H9 (cell line): ENCODE measurements around the gene FICD. TPM values are rescaled to one million over a fixed set of nuclear protein-coding genes. Genes with fewer than 3 reads are reported as not detected.

Source experiments
- DNase-seq: peaks from one replicate; pipeline ENCODE4 v3.0.0-alpha.2; 2017
- H2AFZ ChIP-seq: one replicate; pipeline ENCODE4 v1.6.1; 2013; ENCODE audit warnings: mild to moderate bottlenecking, low read length, control low read depth, moderate library complexity
- H2AK5ac ChIP-seq: 2 replicates; pipeline ENCODE4 v1.6.1; 2013; ENCODE audit warnings: low read length, control low read depth, mixed read lengths; ENCODE audit not compliant: insufficient read length
- H2BK120ac ChIP-seq: one replicate; pipeline ENCODE4 v1.6.1; 2013; ENCODE audit warnings: low read depth, mild to moderate bottlenecking, low read length, control low read depth, inconsistent platforms; ENCODE audit not compliant: poor library complexity, severe bottlenecking
- H2BK12ac ChIP-seq: 2 replicates; pipeline ENCODE4 v1.6.1; 2013; ENCODE audit warnings: low read length, control low read depth, mixed read lengths, low read depth; ENCODE audit not compliant: insufficient read length
- H2BK15ac ChIP-seq: 2 replicates; pipeline ENCODE4 v1.6.1; 2013; ENCODE audit warnings: low read depth, low read length, control low read depth
- H2BK20ac ChIP-seq: one replicate; pipeline ENCODE4 v1.6.1; 2013; ENCODE audit warnings: low read depth, mild to moderate bottlenecking, low read length, control low read depth, inconsistent platforms; ENCODE audit not compliant: poor library complexity, severe bottlenecking
- H2BK5ac ChIP-seq: 2 replicates; pipeline ENCODE4 v1.6.1; 2013; ENCODE audit warnings: low read length, control low read depth, mixed read lengths; ENCODE audit not compliant: insufficient read length
- H3K14ac ChIP-seq: 2 replicates; pipeline ENCODE4 v1.6.1; 2013; ENCODE audit warnings: low read length, control low read depth; ENCODE audit not compliant: insufficient read depth
- H3K18ac ChIP-seq: 2 replicates; pipeline ENCODE4 v1.6.1; 2013; ENCODE audit warnings: low read depth, mild to moderate bottlenecking, mixed read lengths, low read length, control low read depth; ENCODE audit not compliant: insufficient read length
- H3K23ac ChIP-seq: 2 replicates; pipeline ENCODE4 v1.6.1; 2013; ENCODE audit warnings: low read length, control low read depth, mixed read lengths, low read depth; ENCODE audit not compliant: insufficient read length
- H3K23me2 ChIP-seq: 2 replicates; pipeline ENCODE4 v1.6.1; 2013; ENCODE audit warnings: low read depth, mild to moderate bottlenecking, mixed read lengths, low read length, control low read depth; ENCODE audit not compliant: insufficient read length, poor library complexity, severe bottlenecking
- H3K27ac ChIP-seq: 2 replicates; pipeline ENCODE4 v1.5.1; 2013; ENCODE audit warnings: low read length, control low read depth, mixed read lengths, low read depth; ENCODE audit not compliant: insufficient read length
- H3K27me3 ChIP-seq: 2 replicates; pipeline ENCODE4 v1.6.1; 2013; ENCODE audit warnings: low read length, control low read depth, inconsistent platforms; ENCODE audit not compliant: insufficient read depth
- H3K4ac ChIP-seq: 2 replicates; pipeline ENCODE4 v1.6.1; 2013; ENCODE audit warnings: low read depth, mild to moderate bottlenecking, control low read depth, inconsistent platforms, low read length, moderate library complexity
- H3K4me1 ChIP-seq: 2 replicates; pipeline ENCODE4 v1.6.1; 2013; ENCODE audit warnings: low read length, control low read depth, inconsistent platforms; ENCODE audit not compliant: insufficient read depth
- H3K4me2 ChIP-seq: 2 replicates; pipeline ENCODE4 v1.6.1; 2013; ENCODE audit warnings: low read length, control low read depth, mixed read lengths; ENCODE audit not compliant: insufficient read length, insufficient read depth
- H3K56ac ChIP-seq: 2 replicates; pipeline ENCODE4 v1.6.1; 2013; ENCODE audit warnings: low read depth, mild to moderate bottlenecking, mixed read lengths, low read length, control low read depth; ENCODE audit not compliant: insufficient read length
- H3K79me1 ChIP-seq: 2 replicates; pipeline ENCODE4 v1.6.1; 2013; ENCODE audit warnings: low read depth, mild to moderate bottlenecking, moderate library complexity, low read length, control low read depth, inconsistent platforms; ENCODE audit not compliant: insufficient read depth, poor library complexity, severe bottlenecking
- H3K79me2 ChIP-seq: 2 replicates; pipeline ENCODE4 v1.6.1; 2013; ENCODE audit warnings: low read length, control low read depth, inconsistent platforms; ENCODE audit not compliant: insufficient read depth
- H3K9ac ChIP-seq: 2 replicates; pipeline ENCODE4 v1.6.1; 2013; ENCODE audit warnings: low read length, control low read depth, mixed read lengths; ENCODE audit not compliant: insufficient read length; ENCODE audit errors: extremely low read depth
- H3K9me3 ChIP-seq: one replicate; pipeline ENCODE4 v1.6.1; 2013; ENCODE audit warnings: low read depth, low read length, inconsistent platforms; ENCODE audit not compliant: control insufficient read depth
- H3T11ph ChIP-seq: one replicate; pipeline ENCODE4 v1.6.1; 2013; ENCODE audit warnings: mild to moderate bottlenecking, low read length, control low read depth, inconsistent platforms
- H4K20me1 ChIP-seq: one replicate; pipeline ENCODE4 v1.6.1; 2013; ENCODE audit not compliant: control insufficient read depth, insufficient read length, insufficient read depth
- H4K5ac ChIP-seq: 2 replicates; pipeline ENCODE4 v1.6.1; 2013; ENCODE audit warnings: low read depth, mild to moderate bottlenecking, mixed read lengths, low read length, control low read depth; ENCODE audit not compliant: insufficient read length
- H4K8ac ChIP-seq: replicated peaks from 2 replicates; pipeline ENCODE4 v1.6.1; 2013; ENCODE audit warnings: low read length, control low read depth, mixed read lengths, low read depth; ENCODE audit not compliant: insufficient read length
- H4K91ac ChIP-seq: 2 replicates; pipeline ENCODE4 v1.6.1; 2013; ENCODE audit warnings: low read depth, mild to moderate bottlenecking, moderate library complexity, mixed read lengths, low read length, control low read depth; ENCODE audit not compliant: insufficient read length
- H3K27ac Mint-ChIP-seq, 3 experiments: 2 replicates in 2 of 3; 3 replicates in 1 of 3; pipeline ENCODE4 v1.8.0; 2020 to 2021; ENCODE audit warnings: mixed read lengths in 3 of 3, mild to moderate bottlenecking in 1 of 3, moderate library complexity in 1 of 3
- H3K27me3 Mint-ChIP-seq: 2 replicates; pipeline ENCODE4 v1.8.0; 2021; ENCODE audit warnings: low read depth, mild to moderate bottlenecking, moderate library complexity, mixed read lengths
- H3K36me3 Mint-ChIP-seq, 3 experiments: 2 replicates in 2 of 3; 3 replicates in 1 of 3; pipeline ENCODE4 v1.8.0; 2020 to 2021; ENCODE audit warnings: low read depth in 3 of 3, mixed read lengths in 3 of 3; ENCODE audit not compliant: insufficient read depth in 1 of 3
- H3K4me1 Mint-ChIP-seq, 2 experiments: 2 replicates each; pipeline ENCODE4 v1.8.0; 2020; ENCODE audit warnings: mixed read lengths in 2 of 2
- H3K4me3 Mint-ChIP-seq, 2 experiments: 2 replicates in 1 of 2; 3 replicates in 1 of 2; pipeline ENCODE4 v1.8.0; 2020 to 2021; ENCODE audit warnings: mild to moderate bottlenecking in 2 of 2, mixed read lengths in 2 of 2, moderate library complexity in 1 of 2
- H3K9me3 Mint-ChIP-seq, 2 experiments: 2 replicates in 1 of 2; 3 replicates in 1 of 2; pipeline ENCODE4 v1.8.0; 2020; ENCODE audit warnings: mild to moderate bottlenecking in 2 of 2, mixed read lengths in 2 of 2, moderate library complexity in 1 of 2
- WGBS: extraction: QIAGEN DNeasy Blood & Tissue Kit; methylation state at CpG from one replicate; pipeline ENCODE4 v1.1.7; 2013; ENCODE audit warnings: missing lambda C conversion rate, low lambda C conversion rate, mixed read lengths; ENCODE audit not compliant: insufficient read length; ENCODE audit errors: extremely low coverage; 5-methylcytosine and 5-hydroxymethylcytosine counted together
- total RNA-seq: library from RNA; stranded (reverse); gene quantifications from 2 replicates; pipeline ENCODE4 v1.2.1, GENCODE V29; 2021
- TF ChIP-seq, protein P1 (sequence below): fragments of 200-600 bp; sonication (generic); conservative IDR thresholded peaks from 3 replicates; pipeline ENCODE4 v1.8.0; 2021; ENCODE audit warnings: antibody characterized with exemption, mild to moderate bottlenecking

Gene FICD
- total RNA-seq, 1 experiment from 2014 or later = 5.1 TPM

DNA sequence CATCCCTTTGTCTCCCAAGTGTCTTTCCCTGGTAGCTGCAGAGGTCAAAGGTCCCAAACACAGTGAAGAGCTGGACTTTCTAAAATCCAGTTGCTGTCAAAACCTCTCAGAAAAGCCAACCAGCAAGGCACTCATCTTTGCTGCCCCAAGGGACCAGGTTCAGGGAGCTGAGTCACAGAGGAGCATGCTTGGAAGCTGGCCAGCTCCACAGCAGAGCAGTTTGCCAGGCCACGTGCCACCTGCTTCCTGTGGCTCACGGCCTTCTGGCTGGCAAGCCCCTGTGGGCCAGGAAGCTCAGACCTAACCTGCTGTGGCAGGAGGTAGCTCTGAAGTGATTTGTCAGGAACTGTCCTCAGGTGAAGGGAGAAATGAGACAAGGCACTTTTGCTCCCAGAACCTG is 50.9 kb downstream of the FICD start:
- DNase-seq = no peak
- no peak overlapping the region for H3K27ac ChIP-seq
- H3K4ac ChIP-seq = no peak overlapping the region
- H4K20me1 ChIP-seq = no peaks in the 10 kb centered on the region
- Mint-ChIP-seq H3K4me3 (no peak overlapping the region), H3K36me3 (peaks cover 16 to 55% (median 52%) of the 10 kb centered on the region in 3 experiments; a peak in 6 of 7 replicates), H3K4me1 (peaks cover 7 to 11% of the 10 kb centered on the region in 2 experiments; a peak in 3 of 4 replicates), H3K27me3 (no peaks in the 10 kb centered on the region), H3K9me3 (no peaks in the 10 kb centered on the region), H3K27ac (no peak overlapping the region)
- H3K79me1 ChIP-seq = no peaks in the 10 kb centered on the region
- TF ChIP-seq, protein P1, sequence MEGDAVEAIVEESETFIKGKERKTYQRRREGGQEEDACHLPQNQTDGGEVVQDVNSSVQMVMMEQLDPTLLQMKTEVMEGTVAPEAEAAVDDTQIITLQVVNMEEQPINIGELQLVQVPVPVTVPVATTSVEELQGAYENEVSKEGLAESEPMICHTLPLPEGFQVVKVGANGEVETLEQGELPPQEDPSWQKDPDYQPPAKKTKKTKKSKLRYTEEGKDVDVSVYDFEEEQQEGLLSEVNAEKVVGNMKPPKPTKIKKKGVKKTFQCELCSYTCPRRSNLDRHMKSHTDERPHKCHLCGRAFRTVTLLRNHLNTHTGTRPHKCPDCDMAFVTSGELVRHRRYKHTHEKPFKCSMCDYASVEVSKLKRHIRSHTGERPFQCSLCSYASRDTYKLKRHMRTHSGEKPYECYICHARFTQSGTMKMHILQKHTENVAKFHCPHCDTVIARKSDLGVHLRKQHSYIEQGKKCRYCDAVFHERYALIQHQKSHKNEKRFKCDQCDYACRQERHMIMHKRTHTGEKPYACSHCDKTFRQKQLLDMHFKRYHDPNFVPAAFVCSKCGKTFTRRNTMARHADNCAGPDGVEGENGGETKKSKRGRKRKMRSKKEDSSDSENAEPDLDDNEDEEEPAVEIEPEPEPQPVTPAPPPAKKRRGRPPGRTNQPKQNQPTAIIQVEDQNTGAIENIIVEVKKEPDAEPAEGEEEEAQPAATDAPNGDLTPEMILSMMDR = no peak
- H3K23ac ChIP-seq = no peak overlapping the region
- H3K23me2 ChIP-seq = peaks cover 12% of the 10 kb centered on the region
- no peak overlapping the region for H3K14ac ChIP-seq
- no peaks in the 10 kb centered on the region for H3K27me3 ChIP-seq
- H2BK20ac ChIP-seq = no peak overlapping the region
- H3K4me2 ChIP-seq = no peak overlapping the region
- no peak overlapping the region for H2AK5ac ChIP-seq
- H3K56ac ChIP-seq = no peak overlapping the region
- no peak overlapping the region for H2AFZ ChIP-seq
- no peak overlapping the region for H3T11ph ChIP-seq
- no peak overlapping the region for H3K9ac ChIP-seq
- no peak overlapping the region for H3K18ac ChIP-seq
- no peak overlapping the region for H4K5ac ChIP-seq
- no peaks in the 10 kb centered on the region; the same call in 1 of the 2 replicates for H3K79me2 ChIP-seq
- no peaks in the 10 kb centered on the region for H3K4me1 ChIP-seq
- no peak overlapping the region for H2BK12ac ChIP-seq
- no peak overlapping the region for H4K91ac ChIP-seq
- no peak overlapping the region for H4K8ac ChIP-seq
- no peak overlapping the region for H2BK15ac ChIP-seq
- WGBS = no CpG with 5 or more reads among the region's 2 CpGs
- H3K9me3 ChIP-seq = no peaks in the 10 kb centered on the region
- no peak overlapping the region for H2BK120ac ChIP-seq
- H2BK5ac ChIP-seq = no peak overlapping the region
